ENCODE measurements around the gene SMAD4.

- TF ChIP-seq CTCF (conservative IDR thresholded peaks at IDR 0.05; ENCODE audit: low read length) (no peak), EZH2phosphoT487 (IDR thresholded peaks at IDR 0.05; ENCODE audit: borderline replicate concordance) (no peak)
These were observed 70.5 kb downstream of the SMAD4 start for GRCh38 chr18:51100385-51101120.
